Lower leg skin (tissue), 3 donors: ENCODE data around the gene LNX2.

Source experiments
- POLR2A ChIP-seq, 2 donors: fragments of 450-650 bp; IDR thresholded peaks; one replicate each; pipeline ENCODE4 v1.6.1; 2016 to 2017; ENCODE audit warnings: antibody characterized with exemption in 2 of 2, mild to moderate bottlenecking in 1 of 2, moderate library complexity in 1 of 2
- TF ChIP-seq, protein P1 (sequence below), 3 donors: fragments of 450-650 bp; IDR thresholded peaks; one replicate each; pipeline ENCODE4 v1.5.1; 2016; ENCODE audit warnings: antibody characterized with exemption in 3 of 3, mild to moderate bottlenecking in 3 of 3, moderate library complexity in 2 of 3

GRCh38 chr13:27635266-27635665 is 14.9 kb upstream of the LNX2 start:
- TF ChIP-seq, protein P1, sequence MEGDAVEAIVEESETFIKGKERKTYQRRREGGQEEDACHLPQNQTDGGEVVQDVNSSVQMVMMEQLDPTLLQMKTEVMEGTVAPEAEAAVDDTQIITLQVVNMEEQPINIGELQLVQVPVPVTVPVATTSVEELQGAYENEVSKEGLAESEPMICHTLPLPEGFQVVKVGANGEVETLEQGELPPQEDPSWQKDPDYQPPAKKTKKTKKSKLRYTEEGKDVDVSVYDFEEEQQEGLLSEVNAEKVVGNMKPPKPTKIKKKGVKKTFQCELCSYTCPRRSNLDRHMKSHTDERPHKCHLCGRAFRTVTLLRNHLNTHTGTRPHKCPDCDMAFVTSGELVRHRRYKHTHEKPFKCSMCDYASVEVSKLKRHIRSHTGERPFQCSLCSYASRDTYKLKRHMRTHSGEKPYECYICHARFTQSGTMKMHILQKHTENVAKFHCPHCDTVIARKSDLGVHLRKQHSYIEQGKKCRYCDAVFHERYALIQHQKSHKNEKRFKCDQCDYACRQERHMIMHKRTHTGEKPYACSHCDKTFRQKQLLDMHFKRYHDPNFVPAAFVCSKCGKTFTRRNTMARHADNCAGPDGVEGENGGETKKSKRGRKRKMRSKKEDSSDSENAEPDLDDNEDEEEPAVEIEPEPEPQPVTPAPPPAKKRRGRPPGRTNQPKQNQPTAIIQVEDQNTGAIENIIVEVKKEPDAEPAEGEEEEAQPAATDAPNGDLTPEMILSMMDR (IDR thresholded peaks at IDR 0.05) = no peak
- no peak for TF ChIP-seq POLR2A (IDR thresholded peaks at IDR 0.05)
